ENCODE data around the gene KCNN3.

DNA sequence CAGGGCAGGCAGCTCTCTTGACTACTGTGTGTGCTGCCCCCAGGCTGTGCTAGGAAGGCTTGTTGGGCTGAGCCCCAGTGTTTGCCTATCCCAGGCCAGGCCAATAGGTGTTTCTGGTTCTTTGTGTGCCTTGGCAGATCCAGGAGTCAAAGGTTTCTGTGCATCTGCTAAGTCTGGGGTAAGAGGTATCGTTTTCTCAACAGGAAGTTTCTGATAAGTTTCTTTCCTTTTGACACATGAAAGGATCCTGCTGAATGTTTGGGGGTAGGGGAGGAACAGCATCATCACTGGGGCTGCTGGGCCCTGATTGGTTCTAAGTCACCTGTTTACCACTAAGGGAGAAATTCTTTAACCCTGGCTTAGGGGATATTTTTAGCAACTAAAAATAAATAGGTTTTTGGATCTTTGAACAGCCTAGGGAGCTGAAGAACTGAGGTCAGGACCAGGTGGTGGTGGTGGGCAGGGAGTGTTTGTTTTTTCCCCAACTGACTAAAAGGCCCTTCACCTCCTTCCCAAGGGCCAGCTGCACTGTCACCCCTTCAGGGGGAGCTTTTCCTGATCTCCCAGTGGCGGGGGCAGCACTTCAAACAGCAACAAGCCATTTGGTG, 85.1 kb downstream of the KCNN3 start:
- TF ChIP-seq EZH2phosphoT487 (IDR thresholded peaks at IDR 0.05; ENCODE audit: low read length): no peak
- no peak for TF ChIP-seq EZH2 (optimal IDR thresholded peaks at IDR 0.05; ENCODE audit: low read depth, low read length)
- TF ChIP-seq, protein P1, sequence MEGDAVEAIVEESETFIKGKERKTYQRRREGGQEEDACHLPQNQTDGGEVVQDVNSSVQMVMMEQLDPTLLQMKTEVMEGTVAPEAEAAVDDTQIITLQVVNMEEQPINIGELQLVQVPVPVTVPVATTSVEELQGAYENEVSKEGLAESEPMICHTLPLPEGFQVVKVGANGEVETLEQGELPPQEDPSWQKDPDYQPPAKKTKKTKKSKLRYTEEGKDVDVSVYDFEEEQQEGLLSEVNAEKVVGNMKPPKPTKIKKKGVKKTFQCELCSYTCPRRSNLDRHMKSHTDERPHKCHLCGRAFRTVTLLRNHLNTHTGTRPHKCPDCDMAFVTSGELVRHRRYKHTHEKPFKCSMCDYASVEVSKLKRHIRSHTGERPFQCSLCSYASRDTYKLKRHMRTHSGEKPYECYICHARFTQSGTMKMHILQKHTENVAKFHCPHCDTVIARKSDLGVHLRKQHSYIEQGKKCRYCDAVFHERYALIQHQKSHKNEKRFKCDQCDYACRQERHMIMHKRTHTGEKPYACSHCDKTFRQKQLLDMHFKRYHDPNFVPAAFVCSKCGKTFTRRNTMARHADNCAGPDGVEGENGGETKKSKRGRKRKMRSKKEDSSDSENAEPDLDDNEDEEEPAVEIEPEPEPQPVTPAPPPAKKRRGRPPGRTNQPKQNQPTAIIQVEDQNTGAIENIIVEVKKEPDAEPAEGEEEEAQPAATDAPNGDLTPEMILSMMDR (IDR thresholded peaks at IDR 0.05; ENCODE audit: low read length): peak; percentile 26
